ENCODE data around the gene AKAP6.
A peak's percentile ranks its signal among the peaks of the same experiment; 100 is the strongest.
"Not testable (repeated sequence)": the region's sequence is repeated elsewhere in the genome, so short reads cannot be mapped to it uniquely, and the experiment has no call there.

AKAP6 gene

DNA sequence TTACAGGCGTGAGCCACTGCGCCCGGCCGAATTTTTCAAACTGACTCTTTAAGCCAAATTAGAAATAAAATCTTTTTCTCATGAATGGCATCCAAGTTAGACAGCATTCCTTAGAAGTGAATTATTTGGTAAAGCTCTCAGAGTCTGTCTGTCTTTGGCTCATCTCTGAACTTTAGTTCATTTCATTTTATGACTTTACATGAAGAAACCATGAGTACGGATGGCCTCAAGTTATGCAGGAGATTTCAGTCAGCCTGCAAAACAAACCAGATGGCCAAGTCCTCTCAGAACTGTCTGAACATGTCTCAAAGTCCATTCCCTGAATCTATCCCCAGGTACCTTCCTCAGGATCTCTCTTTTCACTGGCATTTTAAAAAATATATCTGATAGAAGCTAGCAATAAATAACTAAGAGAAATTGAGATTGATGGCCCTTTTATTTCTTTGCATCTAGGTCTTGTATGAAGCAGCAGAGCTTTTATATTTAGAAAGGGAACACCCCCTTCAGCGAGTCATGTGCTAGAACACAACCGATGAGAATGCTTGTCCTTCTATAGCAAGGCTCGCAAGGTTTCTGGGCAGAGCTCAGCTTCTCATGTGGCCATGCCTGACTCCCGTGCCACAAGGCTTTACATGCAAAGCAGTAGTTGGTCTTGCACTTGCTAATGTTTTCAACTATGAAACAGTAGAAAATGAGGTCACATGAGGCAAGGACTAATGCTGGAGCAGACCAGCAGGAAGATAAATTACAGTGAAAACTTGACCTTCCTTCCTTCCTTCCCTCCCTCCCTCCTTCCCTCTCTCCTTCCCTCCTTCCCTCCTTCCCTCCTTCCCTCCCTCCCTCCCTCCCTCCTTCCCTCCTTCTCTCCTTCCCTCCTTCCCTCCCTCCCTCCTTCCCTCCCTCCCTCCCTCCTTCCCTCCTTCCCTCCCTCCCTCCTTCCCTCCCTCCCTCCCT lies 125.0 kb downstream of the AKAP6 start:
- DNase-seq, result no peak

DNA sequence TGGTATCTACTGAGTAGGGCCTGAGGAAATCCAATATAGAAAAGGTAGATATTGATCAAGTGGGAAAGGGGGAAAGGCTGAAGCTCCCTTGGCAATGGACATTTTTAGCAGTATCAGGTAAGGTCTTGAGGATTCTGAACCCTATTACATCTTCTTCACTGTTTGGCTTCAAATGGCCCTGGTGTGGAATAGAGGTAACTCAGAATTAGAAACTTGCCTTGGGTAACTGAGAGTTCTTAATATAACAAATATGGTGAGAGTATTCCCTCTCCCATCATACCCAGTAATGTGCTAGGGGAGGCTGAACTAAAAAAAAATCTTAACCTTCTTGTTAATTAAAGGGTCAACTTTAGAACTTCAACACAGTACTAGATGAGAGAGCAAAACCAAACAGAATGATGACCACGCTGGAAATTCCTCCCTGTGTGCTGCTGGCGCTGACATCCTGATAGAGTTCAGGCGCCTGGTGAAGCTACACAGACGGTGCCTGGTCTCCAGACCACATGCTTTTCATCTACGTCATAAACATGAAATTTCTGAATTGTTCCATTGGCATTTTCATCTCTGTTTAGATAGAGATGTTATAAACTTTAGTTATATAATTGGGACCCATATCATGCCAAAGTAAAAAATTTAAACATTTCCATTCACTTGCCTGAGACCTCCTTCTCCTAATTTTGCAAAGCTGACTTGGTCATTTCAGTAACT lies 128.3 kb downstream of the AKAP6 start:
- no peak for DNase-seq

DNA sequence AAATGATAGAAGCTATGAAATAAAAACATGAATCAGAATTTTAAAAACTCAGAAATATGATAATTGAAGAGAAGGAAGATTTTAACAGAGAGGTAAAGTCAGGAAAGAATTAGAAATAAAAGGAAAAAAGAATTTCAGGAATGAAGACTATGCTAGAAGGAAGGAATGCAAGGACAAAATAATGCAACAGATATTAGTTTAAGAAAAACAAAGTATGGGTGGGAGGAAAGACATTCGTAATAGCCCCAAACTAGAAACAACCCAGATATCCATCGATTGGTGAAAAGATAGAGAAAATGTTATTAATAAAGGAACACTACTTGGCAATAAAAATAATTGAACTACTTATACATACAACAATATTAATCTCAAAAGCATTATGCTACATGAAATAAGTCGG lies 129.6 kb downstream of the AKAP6 start:
- DNase-seq, result no peak

DNA sequence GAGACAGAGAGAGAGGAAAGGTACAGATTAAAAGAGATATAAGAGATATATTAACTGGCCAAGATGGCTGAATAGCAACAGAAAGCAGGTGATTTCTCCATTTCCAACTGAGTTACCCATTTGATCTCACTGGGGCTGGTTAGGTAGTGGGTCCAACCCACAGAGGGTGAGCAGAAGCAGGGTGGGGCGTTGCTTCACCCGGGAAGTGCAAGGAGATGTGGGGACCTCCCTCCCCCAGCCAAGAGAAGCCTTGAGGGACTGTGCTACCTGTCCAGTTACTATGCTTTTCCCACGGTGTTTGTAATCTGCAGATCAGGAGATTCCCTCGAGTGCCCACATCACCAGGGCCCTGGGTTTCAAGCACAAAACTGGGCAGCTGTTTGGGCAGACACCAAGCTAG lies 131.2 kb downstream of the AKAP6 start:
- no peak for DNase-seq

DNA sequence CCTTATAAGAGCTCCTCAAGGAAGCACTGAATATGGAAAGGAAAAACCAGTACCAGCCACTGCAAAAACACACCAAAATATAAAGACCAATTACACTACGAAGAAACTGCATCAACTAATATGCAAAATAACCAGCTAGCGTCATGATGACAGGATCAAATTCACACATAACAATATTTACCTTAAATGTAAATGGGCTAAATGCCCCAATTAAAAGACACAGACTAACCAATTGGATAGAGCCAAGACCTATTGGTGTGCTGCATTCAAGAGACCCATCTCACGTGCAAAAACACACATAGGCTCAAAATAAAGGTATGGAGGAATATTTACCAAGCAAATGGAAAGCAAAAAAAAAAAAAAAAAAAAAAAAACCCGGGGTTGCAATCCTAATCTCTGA lies 133.5 kb downstream of the AKAP6 start:
- not testable (repeated sequence) for DNase-seq

DNA sequence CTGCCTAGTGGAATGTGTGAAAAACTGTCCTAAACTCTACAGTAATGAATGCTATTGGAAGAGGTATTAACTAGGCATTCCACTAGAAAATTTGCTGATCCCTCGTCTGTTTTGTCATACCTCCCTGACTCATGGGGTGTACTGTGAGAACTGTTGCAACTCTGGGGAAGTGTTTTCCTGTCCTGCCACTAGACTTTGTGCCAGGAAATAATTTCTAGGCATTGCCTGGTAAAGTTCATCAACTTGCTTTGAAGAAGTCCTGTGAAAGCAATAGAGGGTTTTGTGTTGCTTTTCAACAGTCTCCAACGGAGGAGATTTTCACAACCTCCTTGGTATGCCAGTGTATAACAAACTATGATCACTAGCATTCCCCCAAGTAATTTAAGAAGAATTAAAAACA lies 139.9 kb downstream of the AKAP6 start:
- DNase-seq, result no peak

DNA sequence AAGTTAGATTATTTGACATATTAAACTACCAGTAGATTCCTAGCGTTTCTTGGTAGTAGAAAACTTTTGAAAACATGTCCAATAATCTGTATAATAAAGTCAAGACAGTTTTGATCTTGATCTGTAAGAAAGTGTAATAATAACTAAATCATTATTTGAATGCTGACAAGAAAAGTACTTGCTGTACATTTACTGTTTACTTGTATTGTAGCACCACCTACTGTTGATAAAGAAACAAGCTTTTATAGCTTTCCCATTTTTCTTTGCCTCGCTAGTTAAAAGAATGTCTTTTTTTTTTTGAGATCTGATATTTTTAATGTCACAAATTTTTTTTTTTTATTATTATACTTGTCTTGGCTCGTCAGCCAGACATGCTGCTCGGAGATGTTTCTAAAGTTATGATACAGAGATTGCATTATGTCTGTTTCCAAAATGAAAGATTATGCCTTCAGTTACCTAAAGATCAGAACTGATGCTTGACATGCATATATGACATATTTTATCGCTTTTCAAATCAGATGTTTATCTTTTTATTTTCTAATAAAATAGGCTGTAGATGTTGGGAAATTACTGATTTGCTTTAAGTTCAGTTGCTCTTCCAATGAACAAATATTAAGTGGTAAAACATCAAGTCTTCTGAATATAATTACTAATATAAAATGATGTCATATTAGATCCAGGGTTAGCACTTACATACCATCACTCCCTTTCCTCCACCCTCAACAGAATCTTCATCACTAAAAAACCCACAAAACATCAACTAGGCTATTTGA lies 140.5 kb downstream of the AKAP6 start:
- DNase-seq, result peak in 1 of 2 experiments; percentile 65

DNA sequence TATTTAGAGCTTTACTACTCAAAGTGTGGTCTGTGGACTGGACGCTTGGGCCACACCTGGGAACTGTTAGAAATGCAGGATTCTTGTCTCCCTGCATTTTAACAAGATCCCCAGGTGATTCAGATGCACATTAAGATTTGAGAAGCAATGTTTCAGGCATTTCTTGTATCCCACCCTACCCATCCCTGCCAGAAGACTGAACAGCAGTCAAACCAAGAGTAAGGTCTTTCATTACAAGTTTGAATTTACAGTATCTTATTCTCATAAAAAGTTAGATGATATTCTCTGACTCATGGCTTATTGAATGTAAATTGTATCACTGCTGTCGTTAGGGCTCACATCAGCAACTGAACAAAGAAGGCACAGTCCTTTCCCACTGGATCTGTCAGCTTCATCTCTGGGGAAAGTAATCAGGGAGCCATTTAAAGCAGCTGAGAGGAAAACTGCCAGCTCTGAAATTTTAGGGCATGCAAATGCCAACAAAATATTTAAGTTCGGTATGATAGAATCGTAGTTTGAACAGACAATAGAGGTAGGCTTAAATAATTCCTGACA lies 141.1 kb downstream of the AKAP6 start:
- DNase-seq, result no peak

DNA sequence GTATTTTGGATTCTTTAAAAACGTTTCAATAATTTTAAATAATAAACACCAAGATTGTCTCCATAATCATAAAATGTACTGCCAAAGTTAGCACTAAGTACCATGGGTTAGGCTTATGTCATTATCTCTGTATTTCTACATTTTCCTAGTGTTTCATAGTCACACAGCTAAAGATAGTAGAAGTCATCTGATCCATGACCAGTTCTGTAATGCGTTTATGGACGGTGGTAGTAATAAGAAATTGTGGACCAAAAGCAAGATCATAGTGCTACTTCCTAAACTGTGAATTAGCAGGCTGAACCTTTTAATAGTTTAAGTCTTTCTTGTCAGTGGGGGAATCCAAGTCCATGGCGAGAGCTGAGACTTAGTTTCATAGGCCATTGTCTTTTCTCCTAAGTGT lies 142.1 kb downstream of the AKAP6 start:
- DNase-seq, result no peak

DNA sequence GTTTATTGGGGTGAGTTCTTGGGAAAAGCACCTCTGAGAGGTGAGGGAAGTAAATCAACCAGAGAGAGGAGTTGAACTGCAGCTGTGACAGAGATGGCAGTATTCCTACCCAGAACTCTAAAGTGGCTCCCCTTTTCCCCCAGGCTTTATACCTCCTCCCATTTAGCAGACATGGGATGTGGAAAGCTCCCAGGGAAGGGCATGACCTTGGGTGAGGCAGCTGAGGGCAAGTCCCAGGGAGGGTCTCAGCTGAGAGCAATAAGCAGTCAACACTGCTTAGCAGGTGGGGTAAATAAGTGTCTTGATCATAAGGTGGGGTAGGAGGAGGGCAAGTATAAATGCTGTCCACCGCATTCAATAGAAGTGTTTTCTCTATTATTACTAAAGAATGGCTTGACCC lies 143.0 kb downstream of the AKAP6 start:
- DNase-seq, result no peak

DNA sequence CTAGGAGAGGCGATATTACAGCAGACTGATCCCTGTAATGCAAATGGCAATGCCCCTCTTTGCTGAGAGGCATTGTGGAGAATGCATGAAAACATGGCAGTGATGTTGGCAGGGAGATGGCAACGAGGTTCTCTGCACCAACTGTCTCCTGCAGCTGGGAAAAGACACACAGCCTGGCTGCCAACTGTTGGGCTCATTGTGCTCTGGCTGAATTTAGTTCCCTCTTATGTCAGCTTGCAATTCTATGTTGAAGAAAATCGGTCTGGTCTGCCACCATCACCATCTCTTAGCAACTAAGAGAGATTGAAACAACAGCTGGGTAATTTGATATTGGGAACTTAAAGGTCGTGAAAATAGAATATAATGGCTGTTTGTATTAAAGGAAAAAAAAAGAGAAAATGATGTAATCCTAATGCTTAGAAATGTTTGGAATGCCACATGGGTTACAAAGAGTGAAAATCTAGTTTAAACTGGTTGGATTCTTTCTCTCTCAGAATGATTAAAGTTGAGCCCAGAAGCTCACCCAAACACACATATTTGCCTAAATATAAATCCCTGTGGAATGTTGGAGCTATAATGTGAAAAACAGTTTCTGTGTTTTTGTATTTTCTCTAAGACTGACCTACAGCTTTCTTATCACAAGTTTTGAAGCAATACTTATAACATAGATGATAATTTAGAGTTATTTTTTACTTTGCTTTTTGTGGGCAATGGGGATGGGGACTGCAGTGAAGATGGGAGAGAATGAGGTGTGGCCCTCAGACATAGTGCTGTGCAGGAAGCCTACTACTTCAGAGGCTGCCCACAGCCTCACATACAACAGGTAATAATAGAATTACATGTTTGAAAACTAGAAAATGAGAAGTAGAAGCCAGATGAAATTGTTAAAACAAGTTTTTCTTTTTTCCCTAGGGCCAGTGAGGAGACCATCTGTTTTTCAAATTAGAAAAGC lies 143.7 kb downstream of the AKAP6 start:
- DNase-seq, result no peak

DNA sequence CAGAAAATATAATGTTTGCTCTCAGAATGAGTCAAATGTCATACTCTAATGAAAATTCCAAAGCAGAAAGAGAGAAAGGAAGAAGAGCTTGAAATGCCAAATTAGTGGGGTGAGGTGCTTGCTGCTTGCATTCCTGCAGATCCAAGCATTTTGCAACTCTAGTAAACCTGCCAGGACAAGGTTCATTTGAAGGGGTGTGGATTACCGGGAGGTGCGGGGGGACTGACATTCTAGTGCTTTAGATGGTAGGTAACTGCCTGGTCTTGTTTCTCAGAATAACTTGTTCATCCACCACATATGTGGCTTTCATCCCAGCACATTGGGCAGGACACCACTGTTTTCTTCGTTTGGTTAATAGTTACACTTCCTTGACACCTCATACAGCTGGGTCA lies 144.4 kb downstream of the AKAP6 start:
- DNase-seq, result no peak

DNA sequence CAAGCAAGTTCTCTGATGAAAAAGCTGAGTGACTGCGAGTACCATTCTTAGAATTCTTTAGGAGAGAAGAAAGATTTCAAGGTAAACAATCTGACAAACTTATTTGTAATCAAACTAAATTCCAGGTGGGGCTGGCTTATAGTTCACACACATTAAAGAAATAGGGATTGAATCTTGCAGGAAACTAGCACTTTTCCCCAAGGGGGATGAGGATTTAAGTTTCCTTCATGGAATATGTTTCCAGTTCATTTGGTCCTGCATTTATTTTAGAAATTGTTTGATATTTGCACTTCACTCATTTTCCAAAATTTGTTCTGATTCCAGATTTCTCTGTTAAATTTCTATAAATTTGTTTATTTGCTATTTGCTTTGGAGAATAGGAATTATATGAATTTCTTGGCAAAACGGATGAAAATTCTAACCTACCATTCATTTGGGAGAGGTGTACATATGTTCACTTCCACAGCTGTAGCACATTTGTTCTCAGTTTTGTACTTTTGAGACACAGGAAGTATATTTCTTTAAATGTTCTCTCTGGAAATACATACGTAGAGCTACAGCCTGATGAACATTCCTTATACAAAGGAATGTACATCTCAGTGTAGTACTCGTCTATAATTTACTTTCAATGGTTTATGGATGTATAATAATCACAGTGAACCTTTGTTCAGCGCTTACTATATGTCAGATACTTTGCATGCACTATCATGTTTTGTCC lies 145.5 kb downstream of the AKAP6 start:
- no peak for DNase-seq

DNA sequence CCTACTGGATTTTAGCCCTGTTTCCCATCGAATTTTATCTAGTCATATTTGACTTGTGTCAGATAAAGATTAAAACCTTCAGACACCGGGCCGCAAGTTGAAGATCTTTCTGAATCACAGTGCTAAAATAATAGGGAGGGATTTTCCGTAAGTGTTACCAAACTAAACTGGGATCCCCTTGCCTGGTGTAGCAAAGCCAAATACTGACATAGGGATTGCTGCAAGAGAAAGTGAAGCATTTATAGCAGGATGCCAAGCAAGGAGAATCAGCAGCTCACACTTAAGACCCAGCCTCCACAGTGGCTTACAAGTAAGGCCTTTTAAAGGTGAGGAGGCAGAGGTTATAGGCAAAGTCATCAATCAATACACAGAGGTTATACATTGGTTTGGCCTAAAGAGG lies 147.4 kb downstream of the AKAP6 start:
- no peak for DNase-seq

DNA sequence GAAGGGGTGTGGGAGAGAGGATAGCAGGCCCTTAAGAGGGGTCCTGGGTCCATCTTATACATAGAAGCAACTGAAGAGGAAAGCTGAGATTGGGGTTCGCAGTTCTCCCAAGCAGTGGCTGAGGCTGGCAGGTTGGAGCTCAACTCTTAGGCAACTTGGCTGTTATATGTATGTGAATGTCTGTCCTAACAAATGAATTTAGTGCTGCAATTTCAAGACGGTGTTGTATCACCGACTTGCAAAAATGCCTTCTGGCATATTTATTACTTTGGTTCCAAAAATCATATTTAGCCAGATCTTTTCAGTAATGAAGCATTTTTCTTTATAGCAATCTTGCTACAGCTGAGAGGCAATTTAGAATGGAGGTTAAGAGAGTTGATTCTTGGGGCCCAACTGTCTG lies 148.3 kb downstream of the AKAP6 start:
- no peak for DNase-seq

DNA sequence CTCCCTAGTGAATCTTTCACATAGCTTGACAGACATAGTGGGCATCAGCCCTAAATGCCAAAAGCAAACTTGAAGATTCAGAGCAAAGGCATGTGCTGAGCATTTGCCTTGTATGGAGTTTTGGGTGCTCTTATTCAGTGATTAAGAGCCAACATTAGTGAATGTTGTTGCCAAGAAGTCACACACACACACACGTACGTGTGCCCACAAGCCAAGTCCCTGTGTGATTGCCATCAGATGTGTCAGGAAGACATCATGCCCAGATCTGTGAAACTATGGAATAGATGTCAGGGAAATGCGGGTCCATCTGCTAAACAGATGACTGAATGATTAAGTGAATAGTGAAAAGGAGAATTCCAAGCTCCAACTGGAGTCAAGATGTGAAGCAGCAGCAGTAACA lies 149.0 kb downstream of the AKAP6 start:
- no peak for DNase-seq

DNA sequence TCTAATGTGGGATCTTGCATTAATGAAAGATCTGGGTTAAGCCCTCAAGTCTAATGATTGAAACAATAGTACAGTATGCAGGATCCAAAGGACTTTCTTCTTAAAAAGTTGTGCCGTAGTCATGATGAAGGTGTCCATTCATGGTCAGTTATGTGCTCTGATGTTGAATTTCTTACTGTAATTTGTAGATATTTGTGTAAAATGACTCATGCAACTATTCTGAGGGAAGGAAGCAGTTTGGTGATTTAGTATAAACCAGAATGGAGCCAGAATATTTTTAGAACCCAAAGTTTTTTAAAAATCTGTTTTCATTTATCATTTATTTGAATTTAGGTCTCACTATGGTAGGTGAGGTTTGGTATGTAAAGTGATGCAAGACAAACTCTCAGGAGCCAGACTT lies 151.2 kb downstream of the AKAP6 start:
- DNase-seq, result no peak

DNA sequence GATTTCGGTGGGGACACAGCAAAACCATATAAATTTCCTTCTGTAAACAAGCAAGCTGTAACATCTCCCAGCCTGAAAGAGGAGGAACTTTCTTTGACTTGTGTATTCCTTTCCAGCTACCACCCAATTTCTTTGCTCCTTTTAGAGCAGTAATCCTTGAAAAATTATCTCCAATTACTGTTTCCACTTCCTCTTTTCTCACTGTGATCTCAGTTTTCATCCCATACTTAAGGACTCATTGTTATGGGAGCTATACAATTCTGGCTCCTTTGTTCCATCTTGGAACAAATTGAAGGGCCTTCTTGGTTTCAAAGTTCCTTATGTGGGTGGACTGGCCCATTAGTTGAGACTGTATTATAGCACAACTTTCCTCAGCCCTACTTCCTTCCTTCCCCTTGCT lies 152.6 kb downstream of the AKAP6 start:
- no peak for DNase-seq

DNA sequence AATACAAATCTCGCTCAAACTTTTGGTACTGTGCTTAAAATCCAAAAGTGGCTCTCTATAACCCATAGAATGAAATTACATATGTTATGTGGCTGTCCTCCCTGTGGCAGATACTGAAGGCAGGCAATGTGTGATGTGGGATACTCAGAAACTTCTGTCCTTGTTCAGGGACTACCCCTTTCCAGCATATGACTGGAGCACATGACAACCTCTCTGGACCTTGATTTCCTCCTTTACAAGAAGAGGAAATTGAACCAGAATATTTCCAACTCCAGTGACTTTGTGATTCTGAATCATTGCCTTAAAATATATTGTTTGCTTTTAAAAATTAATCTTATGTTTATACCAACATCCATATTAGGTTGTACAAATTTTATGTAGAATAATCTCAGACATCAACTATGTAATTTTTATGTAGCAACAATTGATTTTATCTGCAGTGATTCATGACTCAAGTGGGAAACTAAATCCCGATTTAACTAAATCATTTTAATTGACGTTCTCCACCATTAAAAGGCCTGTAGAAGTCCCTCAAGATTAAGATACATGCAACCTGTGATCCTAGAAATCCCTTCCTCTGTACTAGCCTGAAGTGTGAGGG lies 162.4 kb downstream of the AKAP6 start:
- no peak for DNase-seq

DNA sequence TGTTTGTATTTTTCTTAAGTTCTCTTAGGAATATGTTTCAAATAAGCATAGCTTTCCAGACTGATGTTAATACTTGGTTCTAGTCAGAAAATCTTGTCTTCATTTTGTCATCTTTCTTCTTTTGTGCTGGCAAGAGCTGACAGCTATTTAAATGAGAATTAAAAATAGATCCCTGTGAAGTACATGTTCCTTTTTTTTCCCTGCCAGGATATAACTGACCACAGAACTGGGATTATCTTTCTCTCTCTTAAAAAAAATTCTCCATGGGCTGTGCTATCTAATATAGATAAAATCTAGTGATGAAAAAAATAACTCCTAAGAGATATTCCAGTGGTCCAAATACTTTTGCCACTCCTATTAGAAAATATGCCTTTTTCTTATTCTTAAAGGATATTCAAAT lies 163.4 kb downstream of the AKAP6 start:
- DNase-seq, result no peak
